Tibial nerve (tissue), 4 donors: ENCODE results near the gene ST8SIA5. TPM values are rescaled to one million over a fixed set of nuclear protein-coding genes. Genes with fewer than 3 reads are reported as not detected.

Experiments used
- DNase-seq, 2 donors: peaks; one replicate each; pipeline ENCODE4 v3.0.0-alpha.2; 2019; ENCODE audit warnings: low spot score in 2 of 2
- H3K27ac ChIP-seq, 4 donors: fragments of 200-600 bp; sonication (generic) in 3 of 4; one replicate each; pipeline ENCODE4 v1.5.1; 2017 to 2019; ENCODE audit warnings: mild to moderate bottlenecking in 1 of 4
- H3K27me3 ChIP-seq, 2 donors: fragments of 200-600 bp; sonication (generic) in 1 of 2; one replicate each; pipeline versions ENCODE4 v1.5.1 to v1.6.0; 2017 to 2019
- H3K36me3 ChIP-seq, 3 donors: fragments of 200-600 bp; sonication (generic); one replicate each; pipeline ENCODE4 v1.5.1; 2018 to 2019
- H3K4me1 ChIP-seq, 4 donors: fragments of 200-600 bp; sonication (generic) in 3 of 4; one replicate each; pipeline ENCODE4 v1.5.1; 2017 to 2019
- H3K4me3 ChIP-seq, 4 donors: fragments of 200-600 bp; sonication (generic) in 3 of 4; one replicate each; pipeline ENCODE4 v1.5.1; 2017 to 2019; ENCODE audit warnings: mild to moderate bottlenecking in 1 of 4, moderate library complexity in 1 of 4
- H3K9me3 ChIP-seq, 4 donors: fragments of 200-600 bp; sonication (generic) in 3 of 4; one replicate each; pipeline ENCODE4 v1.5.1; 2017 to 2019
- EP300 ChIP-seq, 2 donors: sonication (generic); formaldehyde crosslinking; IDR thresholded peaks; one replicate each; pipeline ENCODE4 v1.6.1; 2017; ENCODE audit warnings: antibody characterized with exemption in 2 of 2, mild to moderate bottlenecking in 1 of 2
- POLR2A ChIP-seq, 2 donors: fragments of 450-650 bp; IDR thresholded peaks; one replicate each; pipeline ENCODE4 v1.6.1; 2017; ENCODE audit warnings: antibody characterized with exemption in 2 of 2, mild to moderate bottlenecking in 2 of 2, moderate library complexity in 2 of 2
- WGBS, 2 donors: methylation state at CpG; one replicate each; pipeline ENCODE4 v1.1.5; 2018; 5-methylcytosine and 5-hydroxymethylcytosine counted together
- total RNA-seq, 4 donors: library from RNA; depleted of rRNA; stranded (reverse); fragments of >200 nt; gene quantifications; one replicate each; pipeline ENCODE4 v1.1.0, GENCODE V29; 2016
- TF ChIP-seq, protein P1 (sequence below), 5 experiments: fragments of 200-600 bp in 3 of 5; fragments of 450-650 bp in 2 of 5; sonication (generic) in 3 of 5; IDR thresholded peaks; one replicate each; pipeline ENCODE4 v1.5.1; 2016 to 2019; ENCODE audit warnings: antibody characterized with exemption in 5 of 5, mild to moderate bottlenecking in 3 of 5, moderate library complexity in 2 of 5

Gene ST8SIA5
- total RNA-seq, 4 donors from 2014 or later: not detected

DNA sequence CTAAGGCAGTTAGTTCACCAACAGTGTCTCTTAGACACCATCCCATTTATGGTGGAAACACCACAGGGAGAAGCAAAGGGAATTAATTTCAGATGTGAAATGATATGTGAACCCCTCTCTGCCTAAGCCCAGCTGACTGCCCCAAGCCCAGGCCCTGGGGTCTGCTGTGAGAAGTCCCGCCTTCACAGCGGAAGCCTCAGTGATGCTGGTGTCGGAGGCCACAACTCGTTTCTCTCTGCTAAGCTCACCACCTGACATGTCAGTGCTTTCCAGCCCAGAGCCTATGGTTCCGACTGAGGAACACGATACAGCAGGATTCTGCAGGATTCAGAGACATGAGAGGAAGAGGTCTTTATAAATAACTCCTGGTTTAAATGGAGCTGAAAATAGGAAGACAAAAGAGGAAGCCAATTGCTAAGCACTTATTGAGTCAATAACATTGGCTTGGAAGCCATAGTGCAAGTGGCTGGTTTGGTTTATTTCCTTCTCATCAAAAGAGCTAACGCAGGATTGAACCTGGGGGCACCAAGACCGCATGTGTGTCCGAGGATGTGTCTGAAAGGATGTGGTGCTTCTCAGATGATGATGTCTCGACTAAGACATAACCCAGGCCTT lies 78.0 kb downstream of the ST8SIA5 start:
- DNase-seq: no peak
- 77% methylated on average over 10 of the region's 10 CpGs for WGBS, 2 donors
- Histone ChIP-seq H3K27ac (no peak overlapping the region), H3K4me1 (no peaks in the 10 kb centered on the region), H3K36me3 (no peaks in the 10 kb centered on the region), H3K9me3 (no peaks in the 10 kb centered on the region), H3K4me3 (no peak overlapping the region), H3K27me3 (no peaks in the 10 kb centered on the region)
- no peak for TF ChIP-seq EP300 (IDR thresholded peaks at IDR 0.05)
- TF ChIP-seq POLR2A (IDR thresholded peaks at IDR 0.05): no peak
- TF ChIP-seq, protein P1, sequence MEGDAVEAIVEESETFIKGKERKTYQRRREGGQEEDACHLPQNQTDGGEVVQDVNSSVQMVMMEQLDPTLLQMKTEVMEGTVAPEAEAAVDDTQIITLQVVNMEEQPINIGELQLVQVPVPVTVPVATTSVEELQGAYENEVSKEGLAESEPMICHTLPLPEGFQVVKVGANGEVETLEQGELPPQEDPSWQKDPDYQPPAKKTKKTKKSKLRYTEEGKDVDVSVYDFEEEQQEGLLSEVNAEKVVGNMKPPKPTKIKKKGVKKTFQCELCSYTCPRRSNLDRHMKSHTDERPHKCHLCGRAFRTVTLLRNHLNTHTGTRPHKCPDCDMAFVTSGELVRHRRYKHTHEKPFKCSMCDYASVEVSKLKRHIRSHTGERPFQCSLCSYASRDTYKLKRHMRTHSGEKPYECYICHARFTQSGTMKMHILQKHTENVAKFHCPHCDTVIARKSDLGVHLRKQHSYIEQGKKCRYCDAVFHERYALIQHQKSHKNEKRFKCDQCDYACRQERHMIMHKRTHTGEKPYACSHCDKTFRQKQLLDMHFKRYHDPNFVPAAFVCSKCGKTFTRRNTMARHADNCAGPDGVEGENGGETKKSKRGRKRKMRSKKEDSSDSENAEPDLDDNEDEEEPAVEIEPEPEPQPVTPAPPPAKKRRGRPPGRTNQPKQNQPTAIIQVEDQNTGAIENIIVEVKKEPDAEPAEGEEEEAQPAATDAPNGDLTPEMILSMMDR (IDR thresholded peaks at IDR 0.05): no peak

- Histone ChIP-seq H3K36me3 (no peaks in the 10 kb centered on the region), H3K4me1 (no peaks in the 10 kb centered on the region), H3K27me3 (no peaks in the 10 kb centered on the region), H3K4me3 (no peak overlapping the region), H3K27ac (no peak overlapping the region), H3K9me3 (no peaks in the 10 kb centered on the region)
- WGBS, 2 donors: 66 to 67% methylated on average over 3 of the region's 3 CpGs
- TF ChIP-seq EP300 (IDR thresholded peaks at IDR 0.05): no peak
- no peak for TF ChIP-seq POLR2A (IDR thresholded peaks at IDR 0.05)
- TF ChIP-seq, protein P1 (IDR thresholded peaks at IDR 0.05): no peak
- DNase-seq: no peak
Measured at GRCh38 chr18:46678041-46678440, 78.8 kb downstream of the ST8SIA5 start.

- no peak for TF ChIP-seq EP300 (IDR thresholded peaks at IDR 0.05)
- TF ChIP-seq POLR2A (IDR thresholded peaks at IDR 0.05): no peak
- TF ChIP-seq, protein P1 (IDR thresholded peaks at IDR 0.05): no peak
- DNase-seq: no peak
- WGBS, 2 donors: 67 to 78% methylated on average over 2 of the region's 2 CpGs
- no peak overlapping the region for H3K4me3 ChIP-seq
- H3K36me3 ChIP-seq: no peaks in the 10 kb centered on the region
- no peaks in the 10 kb centered on the region for H3K27me3 ChIP-seq
- H3K9me3 ChIP-seq: no peaks in the 10 kb centered on the region
- no peak overlapping the region for H3K27ac ChIP-seq
- no peaks in the 10 kb centered on the region for H3K4me1 ChIP-seq
Measured at GRCh38 chr18:46677611-46678010, 79.2 kb downstream of the ST8SIA5 start.

DNA sequence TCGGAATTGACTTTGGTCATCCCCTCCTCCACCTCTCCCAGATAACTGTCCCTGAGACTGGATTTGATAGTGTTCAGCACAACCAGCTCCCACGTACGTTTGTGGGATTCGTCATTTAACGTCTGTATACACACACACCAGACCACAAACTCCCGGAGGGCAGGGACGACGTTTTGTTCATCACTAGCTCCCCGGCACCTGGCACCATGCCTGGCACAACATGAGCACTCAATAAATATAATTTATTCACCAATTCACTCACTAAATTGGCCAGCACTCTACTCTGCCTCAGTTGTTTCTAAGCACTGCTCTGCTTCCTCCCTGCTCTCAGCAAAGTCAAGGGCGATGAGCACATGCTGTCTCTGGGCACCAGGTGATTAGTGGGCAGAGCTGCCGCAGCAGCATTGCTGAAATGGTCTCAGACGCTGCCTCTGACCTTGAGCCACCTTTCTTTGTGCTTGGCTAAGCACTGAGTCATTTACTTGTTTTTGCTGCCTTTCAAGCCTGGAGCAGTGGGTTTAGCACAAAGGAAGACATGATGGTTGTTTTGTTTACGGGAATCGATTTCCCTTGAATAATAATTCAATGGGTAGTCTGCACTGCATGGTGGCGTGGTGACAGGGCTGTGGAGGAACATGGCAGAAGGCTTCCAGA lies 80.5 kb downstream of the ST8SIA5 start:
- H3K27ac ChIP-seq: no peak overlapping the region
- WGBS, 2 donors: 61 to 63% methylated on average over 15 of the region's 15 CpGs
- no peaks in the 10 kb centered on the region for H3K9me3 ChIP-seq
- no peak for DNase-seq
- TF ChIP-seq POLR2A (IDR thresholded peaks at IDR 0.05): no peak
- TF ChIP-seq EP300 (IDR thresholded peaks at IDR 0.05): no peak
- TF ChIP-seq, protein P1 (IDR thresholded peaks at IDR 0.05): no peak
- no peaks in the 10 kb centered on the region for H3K36me3 ChIP-seq
- no peak overlapping the region for H3K4me3 ChIP-seq
- H3K4me1 ChIP-seq: no peaks in the 10 kb centered on the region
- H3K27me3 ChIP-seq: no peaks in the 10 kb centered on the region

DNA sequence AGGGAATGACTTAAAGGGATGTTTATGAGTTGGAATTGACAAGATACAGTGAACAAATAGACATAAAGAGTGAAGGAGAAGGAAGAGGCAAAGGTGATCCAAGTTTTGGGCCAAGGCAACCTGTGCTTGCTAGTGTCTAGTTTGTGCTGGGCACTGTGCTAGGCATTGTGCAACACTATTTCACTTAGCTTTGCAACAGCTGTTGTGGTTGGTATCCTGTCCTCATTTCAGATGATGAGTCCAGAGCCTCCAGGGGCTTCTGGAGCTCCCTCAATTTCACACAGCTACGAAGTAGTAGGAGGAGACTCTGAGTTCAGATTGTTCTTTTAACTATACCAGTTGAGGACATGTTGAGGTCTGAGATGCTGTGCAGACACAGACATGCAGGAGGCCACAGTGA lies 81.7 kb downstream of the ST8SIA5 start:
- Histone ChIP-seq H3K9me3 (no peaks in the 10 kb centered on the region), H3K4me1 (no peaks in the 10 kb centered on the region), H3K27ac (no peak overlapping the region), H3K4me3 (no peak overlapping the region), H3K36me3 (no peaks in the 10 kb centered on the region), H3K27me3 (no peaks in the 10 kb centered on the region)
- DNase-seq: no peak
- WGBS, 2 donors: 36 to 71% methylated on average over 1 of the region's 1 CpG
- TF ChIP-seq, protein P1 (IDR thresholded peaks at IDR 0.05): no peak
- no peak for TF ChIP-seq POLR2A (IDR thresholded peaks at IDR 0.05)
- no peak for TF ChIP-seq EP300 (IDR thresholded peaks at IDR 0.05)
